Testis (tissue), 2 donors: ENCODE results near the gene LENG1.

Experiments
- POLR2A ChIP-seq: fragments of 450-650 bp; IDR thresholded peaks from one replicate; pipeline ENCODE4 v1.6.1; 2017; ENCODE audit warnings: antibody characterized with exemption, mild to moderate bottlenecking, moderate library complexity
- TF ChIP-seq, protein P1 (sequence below), 3 experiments: fragments of 450-650 bp in 2 of 3; fragments of 200-600 bp in 1 of 3; sonication (generic) in 1 of 3; IDR thresholded peaks; one replicate each; pipeline ENCODE4 v1.5.1; 2016 to 2019; ENCODE audit warnings: antibody characterized with exemption in 3 of 3, mild to moderate bottlenecking in 2 of 3, moderate library complexity in 1 of 3

- TF ChIP-seq, protein P1, sequence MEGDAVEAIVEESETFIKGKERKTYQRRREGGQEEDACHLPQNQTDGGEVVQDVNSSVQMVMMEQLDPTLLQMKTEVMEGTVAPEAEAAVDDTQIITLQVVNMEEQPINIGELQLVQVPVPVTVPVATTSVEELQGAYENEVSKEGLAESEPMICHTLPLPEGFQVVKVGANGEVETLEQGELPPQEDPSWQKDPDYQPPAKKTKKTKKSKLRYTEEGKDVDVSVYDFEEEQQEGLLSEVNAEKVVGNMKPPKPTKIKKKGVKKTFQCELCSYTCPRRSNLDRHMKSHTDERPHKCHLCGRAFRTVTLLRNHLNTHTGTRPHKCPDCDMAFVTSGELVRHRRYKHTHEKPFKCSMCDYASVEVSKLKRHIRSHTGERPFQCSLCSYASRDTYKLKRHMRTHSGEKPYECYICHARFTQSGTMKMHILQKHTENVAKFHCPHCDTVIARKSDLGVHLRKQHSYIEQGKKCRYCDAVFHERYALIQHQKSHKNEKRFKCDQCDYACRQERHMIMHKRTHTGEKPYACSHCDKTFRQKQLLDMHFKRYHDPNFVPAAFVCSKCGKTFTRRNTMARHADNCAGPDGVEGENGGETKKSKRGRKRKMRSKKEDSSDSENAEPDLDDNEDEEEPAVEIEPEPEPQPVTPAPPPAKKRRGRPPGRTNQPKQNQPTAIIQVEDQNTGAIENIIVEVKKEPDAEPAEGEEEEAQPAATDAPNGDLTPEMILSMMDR (IDR thresholded peaks at IDR 0.05), result no peak
- no peak for TF ChIP-seq POLR2A
These were observed 22.4 kb downstream of the LENG1 start for GRCh38 chr19:54136864-54137698.
